Mucosa of gallbladder (tissue), 1 donor: Measurements from ENCODE around the gene CTDNEP1. TPM values are rescaled to one million over a fixed set of nuclear protein-coding genes. Genes with fewer than 3 reads are reported as not detected.

Source experiments
- DNase-seq: peaks from one replicate; pipeline ENCODE4 v3.0.0-alpha.2; 2020; ENCODE audit warnings: low spot score
- total RNA-seq: library from RNA; stranded (reverse); gene quantifications from one replicate; pipeline ENCODE4 v1.2.1, GENCODE V29; 2021
- donor health status: DM: no; HTN: no; CAD: no.

Gene CTDNEP1
- total RNA-seq: 107 TPM

GRCh38 chr17:7251661-7252175, at the start of gene CTDNEP1:
Gene CTDNEP1, minus strand, starts transcription at chr17:7251734. Its CDS starts 438 bp downstream, at chr17:7251296.
- DNase-seq: peak; percentile 99

- peak; percentile 73 for DNase-seq
Observed at GRCh38 chr17:7296189-7296861, 44.8 kb upstream of the CTDNEP1 start.

- DNase-seq: no peak
Observed at GRCh38 chr17:7295230-7296180, 44.0 kb upstream of the CTDNEP1 start.

GRCh38 chr17:7294614-7295153, 43.1 kb upstream of the CTDNEP1 start, which contains the start of gene YBX2:
Gene YBX2, minus strand, starts transcription at chr17:7294639. Its CDS starts 139 bp downstream, at chr17:7294500.
- DNase-seq: peak; percentile 67

- DNase-seq: peak; percentile 32
Observed at GRCh38 chr17:7293816-7294613, 42.5 kb upstream of the CTDNEP1 start.

GRCh38 chr17:7293159-7293558, 41.6 kb upstream of the CTDNEP1 start:
- no peak for DNase-seq

- no peak for DNase-seq
Observed at GRCh38 chr17:7292729-7293128, 41.2 kb upstream of the CTDNEP1 start.

GRCh38 chr17:7292194-7292593, 40.7 kb upstream of the CTDNEP1 start:
- DNase-seq: no peak

GRCh38 chr17:7290685-7291084, 39.2 kb upstream of the CTDNEP1 start:
- DNase-seq: no peak

- no peak for DNase-seq
Observed at GRCh38 chr17:7290166-7290565, 38.6 kb upstream of the CTDNEP1 start.

- no peak for DNase-seq
Observed at GRCh38 chr17:7289256-7290032, 37.9 kb upstream of the CTDNEP1 start.

GRCh38 chr17:7285679-7286078, 34.1 kb upstream of the CTDNEP1 start:
- DNase-seq: no peak

- DNase-seq: no peak
Observed at GRCh38 chr17:7284911-7285310, 33.4 kb upstream of the CTDNEP1 start.

GRCh38 chr17:7283471-7284216, 32.1 kb upstream of the CTDNEP1 start:
- DNase-seq: no peak

- DNase-seq: no peak
Observed at GRCh38 chr17:7282752-7283321, 31.3 kb upstream of the CTDNEP1 start.

- DNase-seq: no peak
Observed at GRCh38 chr17:7281953-7282751, 30.6 kb upstream of the CTDNEP1 start.

- DNase-seq: peak; percentile 93
Observed at GRCh38 chr17:7281074-7281952, 29.8 kb upstream of the CTDNEP1 start, which contains the start of gene SLC2A4. Gene SLC2A4, plus strand, starts transcription at chr17:7281718. Its CDS starts 217 bp downstream, at chr17:7281935.
